B cell (primary cell): ENCODE data around the gene UBL3. TPM values are rescaled to one million over a fixed set of nuclear protein-coding genes. Genes with fewer than 3 reads are reported as not detected.

Experiments used
- ATAC-seq: fragments of 200-7000 bp; cut with Tn5 transposase; one replicate; pipeline ENCODE4 v1.10.0; 2021; ENCODE audit warnings: low read depth, mild to moderate bottlenecking, moderate number of reproducible peaks, moderate library complexity
- CTCF ChIA-PET: fragments of 350-600 bp; sonication (Branson Sonifier 250); formaldehyde crosslinking; loops from one replicate; lab custom pipeline; 2021; ENCODE audit warnings: antibody characterized with exemption, inconsistent platforms; lab: Charles Lee
- POLR2A ChIA-PET: fragments of 350-600 bp; sonication (Branson Sonifier 250); formaldehyde crosslinking; loops from one replicate; lab custom pipeline; 2021; ENCODE audit warnings: antibody characterized with exemption; lab: Charles Lee
- DNase-seq: peaks from one replicate; pipeline ENCODE4 v3.0.0; 2013
- H2AFZ ChIP-seq: 2 replicates; pipeline ENCODE4 v1.6.1; 2012; ENCODE audit warnings: mild to moderate bottlenecking, low read depth, low read length; ENCODE audit not compliant: insufficient read depth, poor library complexity, severe bottlenecking
- H3K27ac ChIP-seq, 2 donors: 1 replicate in 1 of 2; 2 replicates in 1 of 2; pipeline ENCODE4 v1.5.1; 2012 to 2013; ENCODE audit warnings: low read length in 2 of 2, mild to moderate bottlenecking in 2 of 2, moderate library complexity in 1 of 2
- H3K27me3 ChIP-seq, 4 experiments: fragments of 200-600 bp in 1 of 4; sonication (generic) in 1 of 4; replicated peaks in 1 of 4; 1 replicate in 2 of 4; 2 replicates in 2 of 4; pipeline versions ENCODE4 v1.6.1 to v1.7.0; 2013 to 2016; ENCODE audit warnings: low read length in 3 of 4, mild to moderate bottlenecking in 2 of 4, mixed read lengths in 1 of 4, moderate library complexity in 1 of 4; ENCODE audit not compliant: insufficient read depth in 4 of 4, control insufficient read depth in 3 of 4; ENCODE audit errors: control extremely low read depth in 1 of 4
- H3K36me3 ChIP-seq, 2 experiments: replicated peaks in 1 of 2; 1 replicate in 1 of 2; 2 replicates in 1 of 2; pipeline versions ENCODE4 v1.6.1 to v1.7.1; 2013; ENCODE audit warnings: low read length in 1 of 2; ENCODE audit not compliant: insufficient read depth in 2 of 2, control insufficient read depth in 1 of 2; ENCODE audit errors: control extremely low read depth in 1 of 2, extremely low read depth in 1 of 2
- H3K4me1 ChIP-seq, 2 donors: fragments of 200-600 bp in 1 of 2; sonication (generic) in 1 of 2; 1 replicate in 1 of 2; 2 replicates in 1 of 2; pipeline versions ENCODE4 v1.5.1 to v1.6.1; 2013 to 2017; ENCODE audit warnings: low read length in 2 of 2; ENCODE audit not compliant: control insufficient read depth in 2 of 2, insufficient read depth in 2 of 2
- H3K4me2 ChIP-seq: replicated peaks from 2 replicates; pipeline ENCODE3; 2012; ENCODE audit warnings: mild to moderate bottlenecking, low read depth, low read length; ENCODE audit not compliant: poor library complexity, severe bottlenecking
- H3K4me3 ChIP-seq, 5 experiments: fragments of 200-600 bp in 1 of 5; sonication (generic) in 1 of 5; 1 replicate in 3 of 5; 2 replicates in 2 of 5; pipeline versions ENCODE4 v1.5.1 to v1.7.0; 2011 to 2016; ENCODE audit warnings: low read length in 4 of 5, mild to moderate bottlenecking in 4 of 5, low read depth in 2 of 5, control low read depth in 1 of 5, moderate library complexity in 1 of 5; ENCODE audit not compliant: insufficient read depth in 1 of 5; ENCODE audit errors: control extremely low read depth in 1 of 5, extremely low read depth in 1 of 5
- H3K79me2 ChIP-seq: fragments of 200-600 bp; sonication (generic); one replicate; pipeline ENCODE4 v1.6.0; 2016; ENCODE audit warnings: low read length; ENCODE audit not compliant: control insufficient read depth, insufficient read depth
- H3K9ac ChIP-seq: fragments of 200-600 bp; sonication (generic); 2 replicates; pipeline ENCODE4 v1.6.1; 2017; ENCODE audit warnings: mild to moderate bottlenecking, low read length, moderate library complexity
- H3K9me3 ChIP-seq, 3 donors: one replicate each; pipeline versions ENCODE4 v1.6.1 to v1.7.1; 2013; ENCODE audit warnings: low read length in 2 of 3; ENCODE audit not compliant: control insufficient read depth in 2 of 3, insufficient read depth in 1 of 3; ENCODE audit errors: control extremely low read depth in 1 of 3
- H4K20me1 ChIP-seq: 2 replicates; pipeline ENCODE4 v1.6.0; 2012; ENCODE audit warnings: mild to moderate bottlenecking, low read length; ENCODE audit not compliant: insufficient read depth, control insufficient read depth, poor library complexity, severe bottlenecking
- H3K27ac Mint-ChIP-seq: one replicate; pipeline ENCODE4 v1.8.0; 2021; ENCODE audit warnings: mixed read lengths
- H3K27me3 Mint-ChIP-seq: one replicate; pipeline ENCODE4 v1.8.0; 2021; ENCODE audit warnings: mixed read lengths
- H3K4me1 Mint-ChIP-seq: one replicate; pipeline ENCODE4 v1.8.0; 2021; ENCODE audit warnings: mixed read lengths
- H3K4me3 Mint-ChIP-seq: one replicate; pipeline ENCODE4 v1.8.0; 2021; ENCODE audit warnings: mixed read lengths
- H3K9me3 Mint-ChIP-seq: one replicate; pipeline ENCODE4 v1.8.0; 2022; ENCODE audit warnings: mixed read lengths; ENCODE audit not compliant: insufficient read depth
- CTCF ChIP-seq: fragments of 200-600 bp; IDR thresholded peaks from one replicate; pipeline ENCODE4 v1.8.0; 2022; ENCODE audit warnings: antibody characterized with exemption, mild to moderate bottlenecking
- EZH2 ChIP-seq: IDR thresholded peaks from 2 replicates; pipeline ENCODE4 v1.6.1; 2012; ENCODE audit warnings: borderline replicate concordance, low read depth, mild to moderate bottlenecking, moderate library complexity, low read length; ENCODE audit not compliant: insufficient read depth, poor library complexity, severe bottlenecking
- WGBS: methylation state at CpG from one replicate; pipeline ENCODE4 v1.1.5; 2013; ENCODE audit warnings: missing lambda C conversion rate; ENCODE audit not compliant: insufficient coverage; 5-methylcytosine and 5-hydroxymethylcytosine counted together
- intact Hi-C: fragments of 100-400 bp; cut with micrococcal nuclease; formaldehyde crosslinking; loops from one replicate; pipeline ENCODE4 v1.10.0; 2022
- polyA plus RNA-seq: library from polyadenylated mRNA; depleted of rRNA; stranded (reverse); fragments of >200 nt; gene quantifications from 2 replicates; pipeline ENCODE4 v1.2.3, GENCODE V29; 2012
- total RNA-seq, 2 donors: library from RNA; stranded (reverse); fragments of 120-200 nt in 1 of 2; gene quantifications; 1 replicate in 1 of 2; 2 replicates in 1 of 2; pipeline versions ENCODE4 v1.2.3 to v1.2.4, GENCODE V29; 2013 to 2022

The UBL3 gene
- total and polyA plus RNA-seq, 2 donors (not counting 1 experiment from before 2014, with no cell fraction given) = 7.3 to 27.9 TPM

- Mint-ChIP-seq H3K27me3 (peaks cover 8% of the 10 kb centered on the region), H3K4me3 (no peak overlapping the region), H3K9me3 (no peaks in the 10 kb centered on the region), H3K27ac (no peak overlapping the region), H3K4me1 (peaks cover 8% of the 10 kb centered on the region)
- Histone ChIP-seq H3K4me1 (peaks cover 0 to 4% of the 10 kb centered on the region in 2 donors), H3K79me2 (no peaks in the 10 kb centered on the region), H4K20me1 (no peaks in the 10 kb centered on the region), H3K27ac (no peak overlapping the region), H3K4me2 (no peak overlapping the region), H2AFZ (no peak overlapping the region), H3K4me3 (no peak overlapping the region), H3K36me3 (no peaks in the 10 kb centered on the region), H3K27me3 (no peaks in the 10 kb centered on the region), H3K9me3 (no peaks in the 10 kb centered on the region), H3K9ac (no peak overlapping the region)
- ChIA-PET CTCF (no interaction called here), POLR2A (no interaction called here)
- no peak for DNase-seq
- intact Hi-C loops = no loop called here
- WGBS = 62% methylated on average over 3 of the region's 4 CpGs
- ATAC-seq = no peak
- TF ChIP-seq CTCF = no peak
- TF ChIP-seq EZH2 = no peak
These were observed 98.2 kb downstream of the UBL3 start for GRCh38 chr13:29752175-29752574.

GRCh38 chr13:29750183-29750530, 100.3 kb downstream of the UBL3 start:
- Mint-ChIP-seq H3K9me3 (no peaks in the 10 kb centered on the region), H3K4me1 (peaks cover 8% of the 10 kb centered on the region), H3K4me3 (no peak overlapping the region), H3K27me3 (peaks cover 17% of the 10 kb centered on the region), H3K27ac (no peak overlapping the region)
- Histone ChIP-seq H3K27ac (no peak overlapping the region), H3K27me3 (no peaks in the 10 kb centered on the region), H3K4me1 (peaks cover 0 to 4% of the 10 kb centered on the region in 2 donors), H3K4me2 (no peak overlapping the region), H3K36me3 (no peaks in the 10 kb centered on the region), H3K4me3 (no peak overlapping the region), H3K79me2 (no peaks in the 10 kb centered on the region), H3K9me3 (no peaks in the 10 kb centered on the region), H2AFZ (no peak overlapping the region), H3K9ac (no peak overlapping the region), H4K20me1 (no peaks in the 10 kb centered on the region)
- ChIA-PET CTCF (interaction anchor here (1.2 kb wide), 1 partner anchor 21 kb away, joined by 3 read pairs; no protein-coding TSS in a partner anchor), POLR2A (no interaction called here)
- intact Hi-C loops = no loop called here
- no peak for ATAC-seq
- TF ChIP-seq EZH2 (no peak), CTCF (no peak)
- no peak for DNase-seq
- WGBS = 92% methylated on average over 4 of the region's 5 CpGs
